ENCODE results near the gene SBF1. TPM values are rescaled to one million over a fixed set of nuclear protein-coding genes. Genes with fewer than 3 reads are reported as not detected.

The SBF1 gene
- polyA plus RNA-seq, 1 donor from 2014 or later, result 17.5 TPM

GRCh38 chr22:50469377-50470305, 5.2 kb downstream of the SBF1 start:
- H3K4me1 Mint-ChIP-seq, result peaks cover 26 to 49% (median 41%) of the 10 kb centered on the region in 3 donors
- no peaks in the 10 kb centered on the region for H3K27me3 Mint-ChIP-seq
- H3K36me3 Mint-ChIP-seq, result peaks cover 4% of the 10 kb centered on the region

GRCh38 chr22:50468626-50469025, 6.2 kb downstream of the SBF1 start:
- Mint-ChIP-seq H3K36me3 (peaks cover 4% of the 10 kb centered on the region), H3K27me3 (no peaks in the 10 kb centered on the region), H3K9me3 (no peaks in the 10 kb centered on the region), H3K4me1 (peaks cover 26 to 44% (median 36%) of the 10 kb centered on the region in 3 donors), H3K27ac (peak overlapping the region; percentile 94 to 98 (median 94)), H3K4me3 (peak overlapping the region in 3 of 4 donors; percentile 58 to 87 (median 86))

More at GRCh38 chr22:50469377-50470305, 5.2 kb downstream of the SBF1 start:
- Mint-ChIP-seq H3K4me3 (peak overlapping the region; percentile 59 to 89 (median 88)), H3K9me3 (no peaks in the 10 kb centered on the region), H3K27ac (peak overlapping the region; percentile 94 to 98 (median 94))

GRCh38 chr22:50467773-50468440, 6.9 kb downstream of the SBF1 start:
- H3K27ac Mint-ChIP-seq, result peak overlapping the region in 2 of 3 donors; percentile 94 to 98
- H3K36me3 Mint-ChIP-seq, result peaks cover 3% of the 10 kb centered on the region
- H3K27me3 Mint-ChIP-seq, result no peaks in the 10 kb centered on the region
- H3K4me1 Mint-ChIP-seq, result peaks cover 20 to 37% (median 30%) of the 10 kb centered on the region in 3 donors
- no peaks in the 10 kb centered on the region for H3K9me3 Mint-ChIP-seq
- H3K4me3 Mint-ChIP-seq, result peak overlapping the region in 3 of 4 donors; percentile 41 to 87 (median 86)

GRCh38 chr22:50467341-50467740, 7.5 kb downstream of the SBF1 start:
- no peaks in the 10 kb centered on the region for H3K9me3 Mint-ChIP-seq
- H3K4me3 Mint-ChIP-seq, result peak overlapping the region in 1 of 4 donors; percentile 80
- H3K4me1 Mint-ChIP-seq, result peaks cover 20 to 33% (median 27%) of the 10 kb centered on the region in 3 donors
- H3K27ac Mint-ChIP-seq, result peak overlapping the region in 2 of 3 donors; percentile 53 to 89
- peaks cover 2% of the 10 kb centered on the region for H3K36me3 Mint-ChIP-seq
- H3K27me3 Mint-ChIP-seq, result no peaks in the 10 kb centered on the region

GRCh38 chr22:50465066-50465930, 9.5 kb downstream of the SBF1 start:
- Mint-ChIP-seq H3K27ac (peak overlapping the region in 1 of 3 donors; percentile 56), H3K9me3 (no peaks in the 10 kb centered on the region), H3K27me3 (no peaks in the 10 kb centered on the region), H3K36me3 (peaks cover 2% of the 10 kb centered on the region), H3K4me3 (peak overlapping the region in 1 of 4 donors; percentile 33), H3K4me1 (peaks cover 15 to 18% (median 17%) of the 10 kb centered on the region in 3 donors)

GRCh38 chr22:50464451-50464850, 10.4 kb downstream of the SBF1 start:
- Mint-ChIP-seq H3K4me3 (peak overlapping the region in 1 of 4 donors; percentile 33), H3K4me1 (peaks cover 9 to 15% (median 11%) of the 10 kb centered on the region in 3 donors), H3K9me3 (no peaks in the 10 kb centered on the region), H3K27me3 (no peaks in the 10 kb centered on the region), H3K27ac (no peak overlapping the region), H3K36me3 (peaks cover 2% of the 10 kb centered on the region)

- peak overlapping the region in 2 of 4 donors; percentile 40 to 43 for H3K4me3 Mint-ChIP-seq
- H3K27me3 Mint-ChIP-seq, result no peaks in the 10 kb centered on the region
- H3K36me3 Mint-ChIP-seq, result peaks cover 2% of the 10 kb centered on the region
- no peaks in the 10 kb centered on the region for H3K9me3 Mint-ChIP-seq
- peak overlapping the region in 1 of 3 donors; percentile 80 for H3K27ac Mint-ChIP-seq
- peaks cover 1 to 5% (median 4%) of the 10 kb centered on the region in 3 donors for H3K4me1 Mint-ChIP-seq
These were observed 11.5 kb downstream of the SBF1 start for GRCh38 chr22:50463188-50463900.

GRCh38 chr22:50461979-50462540, 12.8 kb downstream of the SBF1 start:
- Mint-ChIP-seq H3K4me3 (no peak overlapping the region), H3K27me3 (no peaks in the 10 kb centered on the region), H3K9me3 (no peaks in the 10 kb centered on the region), H3K36me3 (peaks cover 2% of the 10 kb centered on the region), H3K27ac (no peak overlapping the region), H3K4me1 (peaks cover 3 to 5% (median 4%) of the 10 kb centered on the region in 3 donors)

- Mint-ChIP-seq H3K36me3 (peaks cover 2% of the 10 kb centered on the region), H3K4me3 (no peak overlapping the region), H3K4me1 (peaks cover 0 to 6% (median under 1%) of the 10 kb centered on the region in 3 donors), H3K27me3 (no peaks in the 10 kb centered on the region), H3K9me3 (no peaks in the 10 kb centered on the region), H3K27ac (no peak overlapping the region)
These were observed 13.3 kb downstream of the SBF1 start for GRCh38 chr22:50461536-50461935.

GRCh38 chr22:50460938-50461337, 13.9 kb downstream of the SBF1 start:
- Mint-ChIP-seq H3K9me3 (no peaks in the 10 kb centered on the region), H3K4me3 (no peak overlapping the region), H3K4me1 (peaks cover 0 to 6% (median 0%) of the 10 kb centered on the region in 3 donors), H3K36me3 (peaks cover 2% of the 10 kb centered on the region), H3K27me3 (no peaks in the 10 kb centered on the region), H3K27ac (peak overlapping the region in 2 of 3 donors; percentile 58 to 85)

GRCh38 chr22:50459496-50460140, 15.2 kb downstream of the SBF1 start:
- Mint-ChIP-seq H3K27me3 (no peaks in the 10 kb centered on the region), H3K27ac (peak overlapping the region in 1 of 3 donors; percentile 59), H3K9me3 (no peaks in the 10 kb centered on the region), H3K4me1 (peaks cover 0 to 6% (median 0%) of the 10 kb centered on the region in 3 donors), H3K36me3 (peaks cover 2% of the 10 kb centered on the region), H3K4me3 (no peak overlapping the region)

GRCh38 chr22:50459016-50459415, 15.8 kb downstream of the SBF1 start:
- Mint-ChIP-seq H3K9me3 (no peaks in the 10 kb centered on the region), H3K4me3 (no peak overlapping the region), H3K36me3 (peaks cover 3% of the 10 kb centered on the region), H3K4me1 (peaks cover 0 to 6% (median 0%) of the 10 kb centered on the region in 3 donors), H3K27ac (no peak overlapping the region), H3K27me3 (no peaks in the 10 kb centered on the region)

Measured in IgD-negative memory B cell (primary cell).